Prostate gland (tissue), 2 donors: ENCODE measurements around the gene DNAH10.

Experiments used
- CTCF ChIP-seq, 4 experiments: fragments of 200-600 bp in 2 of 4; fragments of 450-650 bp in 2 of 4; sonication (generic) in 2 of 4; IDR thresholded peaks; 1 replicate in 3 of 4; 2 replicates in 1 of 4; pipeline ENCODE4 v1.5.1; 2016 to 2019; ENCODE audit warnings: antibody characterized with exemption in 4 of 4, mild to moderate bottlenecking in 2 of 4, moderate library complexity in 2 of 4
- POLR2A ChIP-seq: fragments of 450-650 bp; IDR thresholded peaks from one replicate; pipeline ENCODE4 v1.6.1; 2016; ENCODE audit warnings: antibody characterized with exemption, mild to moderate bottlenecking

- TF ChIP-seq CTCF (IDR thresholded peaks at IDR 0.05), result no peak
- no peak for TF ChIP-seq POLR2A
These were observed 171.1 kb downstream of the DNAH10 start for GRCh38 chr12:123933214-123933613.
